ENCODE data around the gene TRPV2. TPM values are rescaled to one million over a fixed set of nuclear protein-coding genes. Genes with fewer than 3 reads are reported as not detected.

The TRPV2 gene
- total and polyA plus RNA-seq, 9 of the 15 experiments (the other 6 are each of a cell fraction or from before 2014, with no cell fraction given), result 10.0 to 97.5 (median 30.3) TPM

DNA sequence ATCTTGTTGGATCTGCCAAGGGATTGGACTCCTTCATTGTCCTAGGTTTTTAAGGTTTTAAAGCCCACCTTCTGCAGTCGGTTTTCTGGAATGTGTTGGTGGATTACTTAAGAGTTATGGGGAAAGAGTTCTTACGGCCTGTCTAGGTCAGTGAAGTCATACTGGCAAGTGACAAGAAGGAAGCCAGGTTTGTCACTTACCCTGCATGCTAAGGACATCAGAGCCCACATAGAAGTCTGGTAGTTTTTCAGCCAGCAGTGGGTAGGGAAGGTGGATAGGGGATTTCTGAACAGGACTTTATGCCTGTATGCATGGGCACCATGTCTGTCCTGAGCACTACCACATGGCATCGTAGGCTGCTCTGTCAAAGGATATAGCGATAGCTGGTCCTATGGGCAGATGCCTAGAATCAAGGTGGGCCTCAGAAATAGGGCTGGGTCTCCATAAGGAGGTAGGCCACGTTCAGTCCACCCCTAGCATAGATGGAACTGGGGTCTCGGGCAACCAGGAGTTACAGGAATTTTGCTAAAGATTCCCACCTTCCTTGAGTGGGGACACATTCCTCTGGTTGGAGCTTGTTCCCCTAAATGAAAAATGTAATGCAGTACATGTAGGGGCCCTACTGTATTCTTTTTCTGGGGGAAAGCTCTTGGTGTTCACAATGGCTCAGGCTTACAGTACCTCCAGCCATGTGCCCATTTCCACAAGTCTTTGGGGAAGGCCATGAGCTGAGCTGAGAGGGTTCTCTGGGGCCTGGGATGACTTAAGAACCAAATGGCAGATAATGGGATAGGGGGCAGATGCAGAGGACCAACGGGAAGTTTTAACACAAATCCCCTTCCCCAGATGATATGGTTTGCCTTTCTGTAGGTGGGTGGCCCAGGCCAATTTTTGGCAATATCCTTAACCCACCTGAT lies 27.5 kb downstream of the TRPV2 start (continued):
- TF ChIP-seq CBX3 (IDR thresholded peaks at IDR 0.05; ENCODE audit: borderline replicate concordance in 1 of 2, low read length in 2 of 2), result no peak
- TF ChIP-seq CHD4 (IDR thresholded peaks at IDR 0.05; ENCODE audit: insufficient read depth, insufficient replicate concordance, low read depth, low read length, poor library complexity, severe bottlenecking), result no peak
- TF ChIP-seq IRF2 (CRISPR knock-in tag; IDR thresholded peaks at IDR 0.05), result no peak
- no peak for TF ChIP-seq ZKSCAN8 (CRISPR knock-in tag; IDR thresholded peaks at IDR 0.05)
- no peak for TF ChIP-seq ZBTB49 (CRISPR knock-in tag; IDR thresholded peaks at IDR 0.05; ENCODE audit: borderline replicate concordance)
- TF ChIP-seq POLR3A (IDR thresholded peaks at IDR 0.05; ENCODE audit: borderline replicate concordance, extremely low read depth, insufficient read depth, insufficient read length), result no peak
